ENCODE data around the gene PRUNE1.

GRCh38 chr1:150971583-150972416 lies 36.4 kb upstream of the PRUNE1 start:
- TF ChIP-seq POLR2A (IDR thresholded peaks at IDR 0.05) (no peak), POLR2AphosphoS5 (IDR thresholded peaks at IDR 0.05) (no peak), CTCF (IDR thresholded peaks at IDR 0.05) (no peak)
